ENCODE results near the gene SCN8A.

SCN8A gene

DNA sequence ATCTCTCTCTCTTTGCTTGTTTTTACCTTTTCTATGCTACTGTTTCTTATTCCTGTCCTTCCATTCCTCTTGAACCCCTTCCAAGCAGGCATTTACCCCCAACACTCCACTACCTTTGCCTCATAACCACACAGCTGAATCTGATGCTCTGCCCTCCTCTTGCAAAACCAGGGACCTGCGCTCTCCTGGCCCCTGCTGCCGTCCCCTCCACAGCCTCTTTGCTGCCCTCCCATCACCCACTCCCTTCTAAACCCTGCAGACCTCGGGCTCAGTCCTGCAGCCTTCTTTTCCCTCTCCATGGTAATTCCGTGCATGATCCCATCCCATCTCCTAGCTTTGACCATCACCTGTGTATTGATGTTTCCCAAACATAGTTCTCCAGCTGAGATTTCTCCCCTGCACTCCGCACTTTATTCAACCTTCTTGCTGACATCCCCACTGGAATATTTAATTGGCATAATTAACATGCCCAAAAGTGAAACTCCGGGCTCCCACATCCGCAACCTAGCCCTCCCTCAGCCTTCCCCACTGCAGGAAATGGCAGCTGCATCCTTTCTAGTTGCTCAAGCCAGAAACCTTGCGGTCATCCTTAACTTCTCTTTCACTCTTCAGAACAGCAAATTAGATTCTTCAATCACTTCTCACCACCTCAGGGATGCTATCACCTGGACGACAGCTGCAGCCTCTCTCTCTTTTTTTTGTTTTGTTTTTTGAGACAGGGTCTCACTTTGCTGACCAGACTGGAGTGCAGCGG is 241.5 kb downstream of the SCN8A start:
- Histone ChIP-seq H3K4me1 (ENCODE audit: control insufficient read depth, insufficient read depth, low read length) (no peaks in the 10 kb centered on the region), H3K36me3 (ENCODE audit: control insufficient read depth in 2 of 2, insufficient read depth in 2 of 2, low read length in 2 of 2) (no peaks in the 10 kb centered on the region), H3K9me3 (ENCODE audit: control insufficient read depth in 2 of 2, low read length in 2 of 2) (no peaks in the 10 kb centered on the region), H3K27ac (ENCODE audit: low read length) (no peak overlapping the region), H3K4me3 (ENCODE audit: low read length in 2 of 2) (no peak overlapping the region), H3K27me3 (ENCODE audit: control insufficient read depth in 1 of 2, insufficient read depth in 2 of 2, low read length in 2 of 2) (peaks cover 7 to 21% of the 10 kb centered on the region in 2 donors), H3K9ac (ENCODE audit: low read length in 2 of 2) (no peak overlapping the region)

DNA sequence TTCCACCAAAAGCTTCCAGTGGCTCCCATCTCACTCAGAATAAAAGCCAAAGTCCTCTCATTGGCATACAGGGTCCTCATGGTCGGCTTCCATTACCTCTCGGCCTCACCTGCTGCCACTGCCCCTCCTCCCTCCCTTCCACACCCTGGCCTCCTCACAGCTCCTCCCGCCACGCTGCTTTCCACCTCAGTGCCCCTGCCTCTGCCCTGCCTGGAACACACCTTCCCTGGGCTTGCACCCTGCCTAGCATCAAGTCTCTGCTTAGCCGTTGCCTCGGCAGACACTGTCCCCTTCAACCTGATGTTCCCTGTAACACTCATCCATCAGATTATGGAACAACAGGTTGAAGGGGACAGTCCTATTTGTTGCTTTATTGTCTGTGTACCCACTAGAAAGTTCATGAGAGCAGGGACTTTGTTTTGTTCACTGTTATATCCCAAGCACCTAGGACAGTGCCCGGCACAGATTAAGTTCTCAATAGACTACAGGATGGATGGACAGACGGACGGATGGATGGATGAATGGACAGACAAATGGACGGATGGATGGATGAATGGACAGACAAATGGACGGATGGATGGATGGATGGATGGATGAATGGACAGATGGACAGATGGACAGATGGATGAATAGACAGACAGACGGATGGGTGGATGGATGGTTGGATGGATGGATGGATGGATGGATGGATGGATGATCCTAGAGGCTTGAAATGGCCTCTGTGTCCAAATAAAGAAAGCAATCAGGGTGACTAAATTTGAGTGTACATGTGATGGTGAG is 242.6 kb downstream of the SCN8A start:
- H3K9ac ChIP-seq (ENCODE audit: low read length in 2 of 2), result no peak overlapping the region
- peaks cover 7 to 24% of the 10 kb centered on the region in 2 donors for H3K27me3 ChIP-seq (ENCODE audit: control insufficient read depth in 1 of 2, insufficient read depth in 2 of 2, low read length in 2 of 2)
- H3K4me1 ChIP-seq (ENCODE audit: control insufficient read depth, insufficient read depth, low read length), result no peaks in the 10 kb centered on the region
- H3K27ac ChIP-seq (ENCODE audit: low read length), result no peak overlapping the region
- H3K9me3 ChIP-seq (ENCODE audit: control insufficient read depth in 2 of 2, low read length in 2 of 2), result no peaks in the 10 kb centered on the region
- H3K4me3 ChIP-seq (ENCODE audit: low read length in 2 of 2), result no peak overlapping the region
- no peaks in the 10 kb centered on the region for H3K36me3 ChIP-seq (ENCODE audit: control insufficient read depth in 2 of 2, insufficient read depth in 2 of 2, low read length in 2 of 2)

GRCh38 chr12:51834411-51834810 is 243.4 kb downstream of the SCN8A start:
- Histone ChIP-seq H3K9ac (ENCODE audit: low read length in 2 of 2) (no peak overlapping the region), H3K27ac (ENCODE audit: low read length) (no peak overlapping the region), H3K4me3 (ENCODE audit: low read length in 2 of 2) (no peak overlapping the region), H3K9me3 (ENCODE audit: control insufficient read depth in 2 of 2, low read length in 2 of 2) (no peaks in the 10 kb centered on the region), H3K36me3 (ENCODE audit: control insufficient read depth in 2 of 2, insufficient read depth in 2 of 2, low read length in 2 of 2) (no peaks in the 10 kb centered on the region), H3K4me1 (ENCODE audit: control insufficient read depth, insufficient read depth, low read length) (no peaks in the 10 kb centered on the region), H3K27me3 (ENCODE audit: control insufficient read depth in 1 of 2, insufficient read depth in 2 of 2, low read length in 2 of 2) (peaks cover 10 to 22% of the 10 kb centered on the region in 2 donors)

DNA sequence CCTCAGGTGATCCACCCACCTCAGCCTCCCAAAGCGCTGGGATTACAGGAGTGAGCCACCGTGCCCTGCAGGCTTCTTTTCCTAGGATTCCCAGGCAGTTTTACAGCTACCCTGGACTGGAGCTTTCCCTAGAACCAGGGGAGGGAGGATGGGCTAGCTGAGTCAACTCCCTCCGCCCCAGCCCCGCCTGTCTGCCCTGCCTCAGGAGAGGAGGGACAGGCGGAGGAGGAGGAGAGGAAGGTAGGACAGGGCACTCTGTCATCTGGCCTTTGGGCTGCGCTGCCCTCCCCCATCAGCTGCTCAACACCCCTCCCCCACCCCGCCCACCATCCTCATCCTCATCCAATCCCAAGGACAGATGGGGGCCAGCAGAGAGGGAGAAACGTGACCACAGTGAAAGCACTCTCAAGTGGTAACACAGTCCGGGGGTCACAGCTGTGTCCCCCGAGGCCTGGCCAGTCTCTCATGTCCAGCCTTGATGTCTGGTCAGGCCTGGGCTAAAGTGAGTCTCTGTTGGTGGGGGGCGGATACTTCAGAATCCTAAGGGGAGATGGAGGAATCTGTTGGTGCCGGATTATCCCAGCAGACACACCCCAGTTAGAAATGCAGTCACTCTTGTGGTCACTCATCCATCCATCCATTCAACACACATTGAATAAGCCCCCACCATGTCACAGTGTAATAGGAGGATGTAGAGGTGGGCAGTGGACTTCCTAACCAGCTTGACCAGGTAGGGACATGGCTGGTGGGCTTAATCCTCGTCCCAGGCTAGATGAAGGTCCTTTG is 245.2 kb downstream of the SCN8A start:
- H3K27ac ChIP-seq (ENCODE audit: low read length), result no peak overlapping the region
- no peak overlapping the region for H3K4me3 ChIP-seq (ENCODE audit: low read length in 2 of 2)
- H3K4me1 ChIP-seq (ENCODE audit: control insufficient read depth, insufficient read depth, low read length), result no peaks in the 10 kb centered on the region
- H3K36me3 ChIP-seq (ENCODE audit: control insufficient read depth in 2 of 2, insufficient read depth in 2 of 2, low read length in 2 of 2), result no peaks in the 10 kb centered on the region
- peaks cover 12 to 30% of the 10 kb centered on the region in 2 donors for H3K27me3 ChIP-seq (ENCODE audit: control insufficient read depth in 1 of 2, insufficient read depth in 2 of 2, low read length in 2 of 2)
- no peak overlapping the region for H3K9ac ChIP-seq (ENCODE audit: low read length in 2 of 2)
- H3K9me3 ChIP-seq (ENCODE audit: control insufficient read depth in 2 of 2, low read length in 2 of 2), result no peaks in the 10 kb centered on the region

- no peak overlapping the region for H3K27ac ChIP-seq (ENCODE audit: low read length)
- no peaks in the 10 kb centered on the region for H3K4me1 ChIP-seq (ENCODE audit: control insufficient read depth, insufficient read depth, low read length)
- no peak overlapping the region for H3K9ac ChIP-seq (ENCODE audit: low read length in 2 of 2)
- no peak overlapping the region for H3K4me3 ChIP-seq (ENCODE audit: low read length in 2 of 2)
- no peaks in the 10 kb centered on the region for H3K9me3 ChIP-seq (ENCODE audit: control insufficient read depth in 2 of 2, low read length in 2 of 2)
- H3K36me3 ChIP-seq (ENCODE audit: control insufficient read depth in 2 of 2, insufficient read depth in 2 of 2, low read length in 2 of 2), result no peaks in the 10 kb centered on the region
- H3K27me3 ChIP-seq (ENCODE audit: control insufficient read depth in 1 of 2, insufficient read depth in 2 of 2, low read length in 2 of 2), result peaks cover 15 to 31% of the 10 kb centered on the region in 2 donors
Observed at GRCh38 chr12:51836827-51837173, 245.8 kb downstream of the SCN8A start.

- Histone ChIP-seq H3K4me3 (ENCODE audit: low read length in 2 of 2) (no peak overlapping the region), H3K36me3 (ENCODE audit: control insufficient read depth in 2 of 2, insufficient read depth in 2 of 2, low read length in 2 of 2) (no peaks in the 10 kb centered on the region), H3K9me3 (ENCODE audit: control insufficient read depth in 2 of 2, low read length in 2 of 2) (no peaks in the 10 kb centered on the region), H3K27ac (ENCODE audit: low read length) (no peak overlapping the region), H3K4me1 (ENCODE audit: control insufficient read depth, insufficient read depth, low read length) (no peaks in the 10 kb centered on the region), H3K9ac (ENCODE audit: low read length in 2 of 2) (no peak overlapping the region), H3K27me3 (ENCODE audit: control insufficient read depth in 1 of 2, insufficient read depth in 2 of 2, low read length in 2 of 2) (peaks cover 15 to 31% of the 10 kb centered on the region in 2 donors)
Observed at GRCh38 chr12:51837286-51837685, 246.3 kb downstream of the SCN8A start.

DNA sequence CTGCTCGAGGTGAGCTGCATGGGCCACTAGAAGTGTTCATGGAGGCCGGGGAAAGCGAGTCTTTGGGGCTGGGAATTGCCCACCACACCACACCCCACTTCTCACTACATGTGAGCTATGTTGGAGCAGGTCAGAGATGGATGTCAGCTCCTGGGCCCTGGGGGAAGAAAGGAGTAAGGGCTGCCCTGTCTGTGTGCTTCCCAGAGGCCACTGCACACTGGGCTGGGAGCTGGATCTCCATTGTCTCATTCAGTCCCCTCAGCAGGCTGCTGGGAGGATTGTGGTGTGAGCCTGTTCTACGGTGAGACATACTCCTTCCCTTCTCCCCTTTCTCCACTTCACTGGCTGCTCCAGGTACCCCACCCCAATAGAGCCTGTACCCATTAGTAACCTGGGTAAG is 247.0 kb downstream of the SCN8A start:
- Histone ChIP-seq H3K4me3 (ENCODE audit: low read length in 2 of 2) (no peak overlapping the region), H3K27ac (ENCODE audit: low read length) (no peak overlapping the region), H3K4me1 (ENCODE audit: control insufficient read depth, insufficient read depth, low read length) (no peaks in the 10 kb centered on the region), H3K27me3 (ENCODE audit: control insufficient read depth in 1 of 2, insufficient read depth in 2 of 2, low read length in 2 of 2) (peaks cover 20 to 33% of the 10 kb centered on the region in 2 donors), H3K9me3 (ENCODE audit: control insufficient read depth in 2 of 2, low read length in 2 of 2) (no peaks in the 10 kb centered on the region), H3K36me3 (ENCODE audit: control insufficient read depth in 2 of 2, insufficient read depth in 2 of 2, low read length in 2 of 2) (no peaks in the 10 kb centered on the region), H3K9ac (ENCODE audit: low read length in 2 of 2) (no peak overlapping the region)

DNA sequence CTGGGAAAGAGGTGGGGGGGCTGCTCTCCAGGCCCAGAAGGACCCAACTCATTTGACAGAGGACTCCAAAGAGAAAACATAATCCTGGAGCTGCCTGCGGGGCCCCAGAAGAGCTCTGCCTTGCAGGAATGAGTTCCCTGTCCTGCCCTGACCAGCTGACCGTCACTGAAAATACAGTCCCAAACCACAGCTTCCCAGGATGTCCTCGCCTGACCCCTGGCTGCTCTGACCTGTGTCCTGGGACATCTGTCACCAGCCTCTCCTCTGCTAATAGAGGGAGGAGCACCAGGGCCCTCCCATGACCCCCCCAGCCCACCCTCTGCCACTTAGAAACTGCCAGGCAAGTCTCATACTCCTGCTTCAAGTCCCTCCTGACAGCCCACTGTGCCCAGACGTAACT is 247.7 kb downstream of the SCN8A start:
- H3K27ac ChIP-seq (ENCODE audit: low read length), result no peak overlapping the region
- H3K27me3 ChIP-seq (ENCODE audit: control insufficient read depth in 1 of 2, insufficient read depth in 2 of 2, low read length in 2 of 2), result peaks cover 25 to 29% of the 10 kb centered on the region in 2 donors
- H3K4me3 ChIP-seq (ENCODE audit: low read length in 2 of 2), result no peak overlapping the region
- no peaks in the 10 kb centered on the region for H3K9me3 ChIP-seq (ENCODE audit: control insufficient read depth in 2 of 2, low read length in 2 of 2)
- H3K36me3 ChIP-seq (ENCODE audit: control insufficient read depth in 2 of 2, insufficient read depth in 2 of 2, low read length in 2 of 2), result no peaks in the 10 kb centered on the region
- H3K4me1 ChIP-seq (ENCODE audit: control insufficient read depth, insufficient read depth, low read length), result no peaks in the 10 kb centered on the region
- no peak overlapping the region for H3K9ac ChIP-seq (ENCODE audit: low read length in 2 of 2)

- Histone ChIP-seq H3K36me3 (ENCODE audit: control insufficient read depth in 2 of 2, insufficient read depth in 2 of 2, low read length in 2 of 2) (no peaks in the 10 kb centered on the region), H3K27me3 (ENCODE audit: control insufficient read depth in 1 of 2, insufficient read depth in 2 of 2, low read length in 2 of 2) (peaks cover 31 to 32% of the 10 kb centered on the region in 2 donors), H3K9me3 (ENCODE audit: control insufficient read depth in 2 of 2, low read length in 2 of 2) (no peaks in the 10 kb centered on the region), H3K4me3 (ENCODE audit: low read length in 2 of 2) (no peak overlapping the region), H3K4me1 (ENCODE audit: control insufficient read depth, insufficient read depth, low read length) (no peaks in the 10 kb centered on the region), H3K9ac (ENCODE audit: low read length in 2 of 2) (no peak overlapping the region), H3K27ac (ENCODE audit: low read length) (no peak overlapping the region)
Observed at GRCh38 chr12:51839310-51839947, 248.4 kb downstream of the SCN8A start.

- Histone ChIP-seq H3K27me3 (ENCODE audit: control insufficient read depth in 1 of 2, insufficient read depth in 2 of 2, low read length in 2 of 2) (peaks cover 42% of the 10 kb centered on the region in 2 donors), H3K9me3 (ENCODE audit: control insufficient read depth in 2 of 2, low read length in 2 of 2) (no peaks in the 10 kb centered on the region), H3K9ac (ENCODE audit: low read length in 2 of 2) (no peak overlapping the region), H3K4me3 (ENCODE audit: low read length in 2 of 2) (no peak overlapping the region), H3K4me1 (ENCODE audit: control insufficient read depth, insufficient read depth, low read length) (no peaks in the 10 kb centered on the region), H3K27ac (ENCODE audit: low read length) (no peak overlapping the region), H3K36me3 (ENCODE audit: control insufficient read depth in 2 of 2, insufficient read depth in 2 of 2, low read length in 2 of 2) (no peaks in the 10 kb centered on the region)
Observed at GRCh38 chr12:51840966-51841365, 249.9 kb downstream of the SCN8A start.
